ENCODE measurements around the gene CD99L2.

The CD99L2 gene

GRCh38 chrX:150898343-150899190, at the start of gene CD99L2:
Gene CD99L2 (minus strand): TSS chrX:150898668. CDS start chrX:150898588, 80 bp downstream.
- ATAC-seq (replicated peaks; ENCODE audit: extremely low read depth, poor library complexity, severe bottlenecking) (peak; percentile 92), DNase-seq (ENCODE audit: low spot score in 2 of 2) (peak; percentile 77 to 84)
- Mint-ChIP-seq H3K27me3 (peaks cover 8% of the 10 kb centered on the region), H3K9me3 (no peaks in the 10 kb centered on the region), H3K4me1 (peaks cover 9% of the 10 kb centered on the region), H3K36me3 (ENCODE audit: insufficient read depth) (no peaks in the 10 kb centered on the region), H3K4me3 (peak within 1 kb of the TSS; percentile 80), H3K27ac (ENCODE audit: low read depth) (no peak within 1 kb of the TSS)

GRCh38 chrX:150944233-150944632, 45.8 kb upstream of the CD99L2 start:
- no peak overlapping the region for H3K4me3 Mint-ChIP-seq
- no peak for DNase-seq (ENCODE audit: low spot score in 2 of 2)
- H3K36me3 Mint-ChIP-seq (ENCODE audit: insufficient read depth) = peaks cover 3% of the 10 kb centered on the region

GRCh38 chrX:150942942-150943594, 44.6 kb upstream of the CD99L2 start:
- Mint-ChIP-seq H3K27ac (ENCODE audit: low read depth) (no peak overlapping the region), H3K27me3 (peaks cover 17% of the 10 kb centered on the region), H3K9me3 (no peaks in the 10 kb centered on the region), H3K36me3 (ENCODE audit: insufficient read depth) (peaks cover 2% of the 10 kb centered on the region), H3K4me1 (no peaks in the 10 kb centered on the region), H3K4me3 (no peak overlapping the region)
- DNase-seq (ENCODE audit: low spot score in 2 of 2) (no peak), ATAC-seq (replicated peaks; ENCODE audit: extremely low read depth, poor library complexity, severe bottlenecking) (no peak)

More at GRCh38 chrX:150944233-150944632, 45.8 kb upstream of the CD99L2 start:
- no peak for ATAC-seq (replicated peaks; ENCODE audit: extremely low read depth, poor library complexity, severe bottlenecking)
- H3K9me3 Mint-ChIP-seq = no peaks in the 10 kb centered on the region
- no peaks in the 10 kb centered on the region for H3K4me1 Mint-ChIP-seq
- no peak overlapping the region for H3K27ac Mint-ChIP-seq (ENCODE audit: low read depth)
- peaks cover 19% of the 10 kb centered on the region for H3K27me3 Mint-ChIP-seq

DNA sequence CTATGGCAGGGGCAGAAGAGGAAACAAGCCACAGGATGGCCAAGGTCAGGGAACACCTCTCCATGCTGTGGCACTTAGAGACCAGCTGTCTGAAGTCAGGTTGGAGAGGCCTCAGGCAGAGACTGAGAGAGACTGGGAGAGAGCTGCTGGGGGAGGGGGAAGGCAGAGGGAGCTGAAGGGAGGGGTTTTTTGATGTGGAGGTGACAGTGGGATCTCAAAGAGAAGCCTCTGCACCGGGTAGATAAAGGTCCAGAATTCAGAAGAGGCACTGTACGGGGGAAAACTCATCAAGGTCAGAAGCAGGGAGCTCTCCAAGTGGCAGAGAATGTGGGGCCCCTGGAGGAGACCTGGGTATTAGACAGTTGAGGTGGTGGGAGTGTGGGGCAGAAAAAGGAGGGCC, 43.1 kb upstream of the CD99L2 start:
- Mint-ChIP-seq H3K4me3 (no peak overlapping the region), H3K9me3 (peaks cover 5% of the 10 kb centered on the region), H3K4me1 (no peaks in the 10 kb centered on the region), H3K36me3 (ENCODE audit: insufficient read depth) (no peaks in the 10 kb centered on the region), H3K27ac (ENCODE audit: low read depth) (no peak overlapping the region), H3K27me3 (peaks cover 7% of the 10 kb centered on the region)
- ATAC-seq (replicated peaks; ENCODE audit: extremely low read depth, poor library complexity, severe bottlenecking) (no peak), DNase-seq (ENCODE audit: low spot score in 2 of 2) (no peak)

DNA sequence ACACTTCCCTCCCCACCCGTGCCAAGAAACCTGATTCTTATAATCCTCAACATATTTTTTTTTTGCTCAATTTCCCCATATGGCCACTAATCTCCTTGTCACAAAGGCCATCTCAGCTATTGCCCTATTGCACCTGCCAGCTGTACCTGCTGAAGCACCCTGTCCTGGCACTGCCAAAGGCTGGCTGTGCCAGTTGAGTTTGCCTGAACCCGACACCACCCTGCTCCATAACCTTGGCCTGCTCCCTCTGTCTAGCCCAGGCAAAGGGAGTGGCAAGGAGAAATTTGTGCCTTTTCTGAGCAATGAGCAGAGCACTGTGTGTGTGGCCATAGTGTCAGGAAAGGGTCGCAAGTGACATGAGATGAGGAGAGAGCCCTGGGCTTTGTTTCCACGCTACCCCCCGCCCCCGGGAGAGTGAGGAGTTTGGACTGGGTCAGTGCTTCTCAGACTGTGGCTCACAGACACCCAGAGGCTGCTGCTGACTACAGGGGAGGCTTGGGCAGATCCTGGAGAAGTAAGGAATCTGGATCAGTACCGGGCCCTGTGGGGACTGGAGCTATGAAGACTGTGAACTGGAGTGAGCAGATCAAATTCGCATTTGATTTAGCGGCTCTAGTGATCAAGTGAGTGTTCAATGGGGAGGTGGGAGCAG, 42.5 kb upstream of the CD99L2 start:
- H3K4me3 Mint-ChIP-seq = no peak overlapping the region
- no peak overlapping the region for H3K27ac Mint-ChIP-seq (ENCODE audit: low read depth)
- no peak for DNase-seq (ENCODE audit: low spot score in 2 of 2)
- no peaks in the 10 kb centered on the region for H3K4me1 Mint-ChIP-seq
- H3K9me3 Mint-ChIP-seq = peaks cover 5% of the 10 kb centered on the region
- peaks cover 7% of the 10 kb centered on the region for H3K27me3 Mint-ChIP-seq
- no peak for ATAC-seq (replicated peaks; ENCODE audit: extremely low read depth, poor library complexity, severe bottlenecking)
- no peaks in the 10 kb centered on the region for H3K36me3 Mint-ChIP-seq (ENCODE audit: insufficient read depth)

DNA sequence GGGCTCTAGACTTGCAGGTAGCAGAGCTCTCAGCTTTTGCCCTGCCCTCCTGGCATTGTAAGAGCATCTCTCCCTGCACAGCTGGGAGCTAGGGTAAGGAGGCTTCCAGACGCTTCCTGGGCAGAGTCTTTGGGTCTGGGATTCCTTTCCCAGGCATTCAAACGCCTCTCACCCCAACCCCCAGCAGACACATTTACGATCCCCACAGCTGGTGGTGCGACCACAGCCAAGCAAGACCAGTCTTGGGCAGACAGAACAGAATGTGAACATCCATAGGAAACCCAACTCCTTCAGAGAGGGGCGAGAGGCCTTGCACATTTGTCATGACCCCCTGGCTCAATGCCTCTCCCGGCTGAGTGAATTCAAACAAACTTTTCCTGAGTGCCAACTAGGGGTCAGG, 38.1 kb upstream of the CD99L2 start:
- DNase-seq (ENCODE audit: low spot score in 2 of 2) (no peak), ATAC-seq (replicated peaks; ENCODE audit: extremely low read depth, poor library complexity, severe bottlenecking) (no peak)
- Mint-ChIP-seq H3K27ac (ENCODE audit: low read depth) (no peak overlapping the region), H3K36me3 (ENCODE audit: insufficient read depth) (no peaks in the 10 kb centered on the region), H3K9me3 (peaks cover 5% of the 10 kb centered on the region), H3K27me3 (peaks cover 20% of the 10 kb centered on the region), H3K4me3 (no peak overlapping the region), H3K4me1 (no peaks in the 10 kb centered on the region)

DNA sequence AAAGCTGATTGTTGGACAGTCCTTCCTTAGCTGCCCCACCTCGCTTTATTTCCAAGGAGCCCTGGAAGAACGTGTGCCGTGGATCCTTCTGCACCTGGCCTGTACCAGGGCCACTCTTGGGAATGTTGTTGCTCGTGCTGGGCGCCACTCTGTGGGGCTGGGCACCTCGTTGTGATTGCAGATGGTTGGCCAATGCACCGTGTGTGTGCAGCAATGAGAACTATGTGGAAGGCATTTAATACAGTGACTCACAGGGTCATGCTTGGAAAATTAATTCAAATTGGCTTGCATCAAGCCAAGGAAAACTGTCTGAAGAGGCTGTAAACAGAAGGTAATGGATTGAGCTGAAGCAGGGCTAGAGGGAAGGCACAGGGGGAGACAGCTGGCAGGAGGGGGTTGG, 37.0 kb upstream of the CD99L2 start:
- no peaks in the 10 kb centered on the region for H3K4me1 Mint-ChIP-seq
- H3K27ac Mint-ChIP-seq (ENCODE audit: low read depth) = no peak overlapping the region
- H3K4me3 Mint-ChIP-seq = no peak overlapping the region
- no peak for DNase-seq (ENCODE audit: low spot score in 2 of 2)
- H3K27me3 Mint-ChIP-seq = peaks cover 13% of the 10 kb centered on the region
- no peaks in the 10 kb centered on the region for H3K36me3 Mint-ChIP-seq (ENCODE audit: insufficient read depth)
- H3K9me3 Mint-ChIP-seq = peaks cover 5% of the 10 kb centered on the region
- ATAC-seq (replicated peaks; ENCODE audit: extremely low read depth, poor library complexity, severe bottlenecking) = no peak

- DNase-seq (ENCODE audit: low spot score in 2 of 2) (no peak), ATAC-seq (replicated peaks; ENCODE audit: extremely low read depth, poor library complexity, severe bottlenecking) (no peak)
- peaks cover 5% of the 10 kb centered on the region for H3K9me3 Mint-ChIP-seq
- H3K36me3 Mint-ChIP-seq (ENCODE audit: insufficient read depth) = no peaks in the 10 kb centered on the region
- no peak overlapping the region for H3K4me3 Mint-ChIP-seq
- no peak overlapping the region for H3K27ac Mint-ChIP-seq (ENCODE audit: low read depth)
- peaks cover 13% of the 10 kb centered on the region for H3K27me3 Mint-ChIP-seq
- no peaks in the 10 kb centered on the region for H3K4me1 Mint-ChIP-seq
These were observed 36.0 kb upstream of the CD99L2 start for GRCh38 chrX:150934453-150934852.

DNA sequence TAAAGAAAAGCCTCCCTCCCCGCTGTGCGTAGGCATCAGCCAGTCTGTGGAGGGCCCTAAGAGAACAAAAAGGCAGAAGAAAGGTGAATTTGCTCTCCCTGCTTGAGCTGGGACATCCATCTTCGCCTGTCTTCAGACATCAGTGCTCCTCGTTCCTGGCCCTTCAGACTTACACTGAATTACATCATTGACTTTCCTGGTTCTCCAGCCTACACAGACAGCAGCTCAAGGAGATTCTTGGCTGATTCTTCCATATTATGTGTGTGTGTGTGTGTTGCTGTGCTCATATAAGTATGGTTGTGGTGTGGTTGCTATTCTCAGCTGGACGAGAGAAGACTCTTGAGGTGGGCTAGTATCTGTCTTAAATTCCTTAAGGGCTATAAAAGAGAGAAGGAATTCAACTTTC, 35.5 kb upstream of the CD99L2 start:
- ATAC-seq (replicated peaks; ENCODE audit: extremely low read depth, poor library complexity, severe bottlenecking) = no peak
- Mint-ChIP-seq H3K27me3 (peaks cover 13% of the 10 kb centered on the region), H3K27ac (ENCODE audit: low read depth) (no peak overlapping the region), H3K36me3 (ENCODE audit: insufficient read depth) (no peaks in the 10 kb centered on the region), H3K4me1 (no peaks in the 10 kb centered on the region), H3K9me3 (peaks cover 5% of the 10 kb centered on the region), H3K4me3 (no peak overlapping the region)
- no peak for DNase-seq (ENCODE audit: low spot score in 2 of 2)

- ATAC-seq (replicated peaks; ENCODE audit: extremely low read depth, poor library complexity, severe bottlenecking) (no peak), DNase-seq (ENCODE audit: low spot score in 2 of 2) (no peak)
- Mint-ChIP-seq H3K9me3 (no peaks in the 10 kb centered on the region), H3K4me3 (no peak overlapping the region), H3K4me1 (no peaks in the 10 kb centered on the region), H3K27ac (ENCODE audit: low read depth) (no peak overlapping the region), H3K27me3 (peaks cover 1% of the 10 kb centered on the region), H3K36me3 (ENCODE audit: insufficient read depth) (no peaks in the 10 kb centered on the region)
These were observed 30.6 kb upstream of the CD99L2 start for GRCh38 chrX:150929058-150929457.

GRCh38 chrX:150926791-150927190, 28.3 kb upstream of the CD99L2 start:
- no peaks in the 10 kb centered on the region for H3K36me3 Mint-ChIP-seq (ENCODE audit: insufficient read depth)
- no peaks in the 10 kb centered on the region for H3K4me1 Mint-ChIP-seq
- no peak overlapping the region for H3K27ac Mint-ChIP-seq (ENCODE audit: low read depth)
- DNase-seq (ENCODE audit: low spot score in 2 of 2) (no peak), ATAC-seq (replicated peaks; ENCODE audit: extremely low read depth, poor library complexity, severe bottlenecking) (no peak)
- no peaks in the 10 kb centered on the region for H3K9me3 Mint-ChIP-seq
- no peaks in the 10 kb centered on the region for H3K27me3 Mint-ChIP-seq
- H3K4me3 Mint-ChIP-seq = no peak overlapping the region

DNA sequence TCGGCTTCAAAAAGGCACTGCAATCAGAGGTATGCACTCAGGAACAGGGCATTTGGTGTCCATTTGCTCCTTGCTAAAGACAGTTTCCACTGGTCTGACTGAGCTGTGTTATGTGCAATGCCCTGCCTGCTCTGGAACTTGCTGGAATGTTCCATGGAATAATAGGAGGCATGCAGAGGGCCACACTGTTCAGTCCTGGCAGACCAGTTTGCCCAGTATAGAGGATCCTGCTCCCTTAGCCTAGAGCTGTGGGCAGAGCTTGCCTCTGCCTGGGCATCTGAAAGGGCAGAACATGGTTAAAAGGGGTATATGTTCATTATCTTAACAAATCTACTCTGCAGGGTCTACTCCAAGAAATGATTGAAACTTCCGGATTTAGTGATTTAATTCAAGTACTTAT, 27.8 kb upstream of the CD99L2 start:
- Mint-ChIP-seq H3K9me3 (no peaks in the 10 kb centered on the region), H3K36me3 (ENCODE audit: insufficient read depth) (no peaks in the 10 kb centered on the region), H3K4me1 (no peaks in the 10 kb centered on the region), H3K4me3 (no peak overlapping the region), H3K27me3 (no peaks in the 10 kb centered on the region), H3K27ac (ENCODE audit: low read depth) (no peak overlapping the region)
- DNase-seq (ENCODE audit: low spot score in 2 of 2) (no peak), ATAC-seq (replicated peaks; ENCODE audit: extremely low read depth, poor library complexity, severe bottlenecking) (no peak)

DNA sequence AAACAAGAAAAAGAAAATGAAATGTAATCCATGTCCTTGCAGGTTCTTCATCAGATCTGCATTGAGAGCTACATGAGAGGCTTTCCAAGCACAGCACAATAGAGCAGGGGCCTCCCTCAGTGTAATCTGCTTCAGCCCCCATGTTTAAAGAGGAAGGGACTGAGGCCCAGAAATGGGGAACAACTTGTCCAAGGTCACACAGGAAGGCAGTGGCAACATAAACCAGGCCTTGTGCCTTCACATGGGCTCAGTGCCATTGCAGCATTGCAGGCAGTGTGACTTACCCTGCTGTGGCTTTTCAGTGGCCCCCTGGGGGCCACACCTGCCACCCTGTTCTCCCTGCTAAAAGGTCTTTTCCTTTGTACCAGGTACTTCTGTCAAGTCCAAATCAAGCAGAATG, 20.9 kb upstream of the CD99L2 start:
- H3K27me3 Mint-ChIP-seq = no peaks in the 10 kb centered on the region
- ATAC-seq (replicated peaks; ENCODE audit: extremely low read depth, poor library complexity, severe bottlenecking) = no peak
- no peak for DNase-seq (ENCODE audit: low spot score in 2 of 2)
- H3K4me1 Mint-ChIP-seq = no peaks in the 10 kb centered on the region
- no peak overlapping the region for H3K27ac Mint-ChIP-seq (ENCODE audit: low read depth)
- H3K4me3 Mint-ChIP-seq = no peak overlapping the region
- H3K36me3 Mint-ChIP-seq (ENCODE audit: insufficient read depth) = no peaks in the 10 kb centered on the region
- no peaks in the 10 kb centered on the region for H3K9me3 Mint-ChIP-seq

All from central memory CD8-positive, alpha-beta T cell (primary cell).